H1 (cell line): ENCODE data around the gene ZC3H14.

ENCODE experiments used
- CEBPB ChIP-seq: IDR thresholded peaks from 2 replicates; pipeline ENCODE4 v1.6.1; 2012; ENCODE audit warnings: low read depth, low read length
- CTCF ChIP-seq, 3 experiments: IDR thresholded peaks; 1 replicate in 2 of 3; 2 replicates in 1 of 3; pipeline versions ENCODE4 v1.5.1 to v1.6.1; 2011; ENCODE audit warnings: low read length in 3 of 3, mild to moderate bottlenecking in 3 of 3, inconsistent platforms in 2 of 3, low read depth in 1 of 3, moderate library complexity in 1 of 3; ENCODE audit not compliant: insufficient read depth in 1 of 3; ENCODE audit errors: control extremely low read depth in 1 of 3
- E2F6 ChIP-seq: IDR thresholded peaks from 2 replicates; pipeline ENCODE4 v1.6.1; 2012; ENCODE audit warnings: inconsistent platforms
- EP300 ChIP-seq, 2 experiments: IDR thresholded peaks; 1 replicate in 1 of 2; 2 replicates in 1 of 2; pipeline ENCODE4 v1.6.1; 2011 to 2012; ENCODE audit warnings: low read depth in 2 of 2, low read length in 2 of 2, mild to moderate bottlenecking in 2 of 2, borderline replicate concordance in 1 of 2, inconsistent platforms in 1 of 2, moderate library complexity in 1 of 2
- EZH2 ChIP-seq: fragments of 200-600 bp; sonication (generic); IDR thresholded peaks from 2 replicates; pipeline ENCODE4 v1.7.1; 2012; ENCODE audit warnings: low read depth, mild to moderate bottlenecking, moderate library complexity, low read length, inconsistent platforms; ENCODE audit not compliant: severe bottlenecking
- HDAC2 ChIP-seq, 2 experiments: fragments of 300-600 bp in 1 of 2; sonication (generic) in 1 of 2; IDR thresholded peaks; 2 replicates each; pipeline ENCODE4 v1.6.1; 2011 to 2012; ENCODE audit warnings: low read depth in 2 of 2, low read length in 2 of 2, mild to moderate bottlenecking in 2 of 2, moderate library complexity in 2 of 2, borderline replicate concordance in 1 of 2, inconsistent platforms in 1 of 2
- JUN ChIP-seq: IDR thresholded peaks from 2 replicates; pipeline ENCODE4 v1.6.1; 2011; ENCODE audit warnings: low read depth, mild to moderate bottlenecking, improper control_type of control experiment, low read length
- JUND ChIP-seq: IDR thresholded peaks from 2 replicates; pipeline ENCODE4 v1.6.1; 2011; ENCODE audit warnings: mild to moderate bottlenecking, improper control_type of control experiment, low read length
- POLR2A ChIP-seq, 2 experiments: IDR thresholded peaks; 1 replicate in 1 of 2; 2 replicates in 1 of 2; pipeline ENCODE4 v1.6.1; 2011; ENCODE audit warnings: low read depth in 2 of 2, low read length in 2 of 2, mild to moderate bottlenecking in 2 of 2; ENCODE audit errors: control extremely low read depth in 1 of 2
- TF ChIP-seq, protein P1 (sequence below): IDR thresholded peaks from 2 replicates; pipeline ENCODE4 v1.6.1; 2012; ENCODE audit warnings: inconsistent platforms

DNA sequence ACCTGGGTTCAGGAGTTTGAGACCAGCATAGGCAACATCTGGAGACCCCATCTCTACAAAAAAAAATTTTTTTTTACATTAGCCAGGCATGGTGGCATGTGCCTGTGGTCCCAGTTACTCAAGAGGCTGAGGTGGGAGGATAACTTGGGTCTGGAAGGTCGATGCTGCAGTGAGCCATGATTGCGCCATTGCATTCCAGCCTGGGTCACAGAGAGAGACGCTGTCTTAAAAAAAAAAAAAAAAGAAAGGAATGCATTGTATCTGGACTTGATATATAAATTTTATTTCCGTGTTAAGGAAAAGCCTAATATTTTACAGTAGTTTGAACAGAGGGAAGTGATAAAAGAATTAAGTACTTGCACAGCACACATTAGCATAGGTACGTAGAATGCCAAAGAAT lies 97.2 kb downstream of the ZC3H14 start:
- TF ChIP-seq CTCF (IDR thresholded peaks at IDR 0.05; ENCODE audit: control extremely low read depth in 1 of 3, insufficient read depth in 1 of 3, low read depth in 1 of 3, low read length in 3 of 3) = no peak
- no peak for TF ChIP-seq POLR2A (IDR thresholded peaks at IDR 0.05; ENCODE audit: control extremely low read depth in 1 of 2, low read depth in 2 of 2, low read length in 2 of 2)
- no peak for TF ChIP-seq EP300 (IDR thresholded peaks at IDR 0.05; ENCODE audit: borderline replicate concordance in 1 of 2, low read depth in 2 of 2, low read length in 2 of 2)
- no peak for TF ChIP-seq HDAC2 (IDR thresholded peaks at IDR 0.05; ENCODE audit: borderline replicate concordance in 1 of 2, low read depth in 2 of 2, low read length in 2 of 2)
- no peak for TF ChIP-seq JUN
- no peak for TF ChIP-seq JUND
- TF ChIP-seq, protein P1, sequence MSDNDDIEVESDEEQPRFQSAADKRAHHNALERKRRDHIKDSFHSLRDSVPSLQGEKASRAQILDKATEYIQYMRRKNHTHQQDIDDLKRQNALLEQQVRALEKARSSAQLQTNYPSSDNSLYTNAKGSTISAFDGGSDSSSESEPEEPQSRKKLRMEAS = no peak
- TF ChIP-seq E2F6 = no peak
- TF ChIP-seq EZH2 = no peak
- peak; percentile 52; the same call in 1 of the 2 replicates for TF ChIP-seq CEBPB
